Measurements from ENCODE around the gene RBM19.

RBM19 gene

GRCh38 chr12:113875691-113876090 lies 90.4 kb downstream of the RBM19 start:
- no peak for DNase-seq

- DNase-seq: no peak
Observed at GRCh38 chr12:113874999-113875561, 91.0 kb downstream of the RBM19 start.

- DNase-seq: no peak
Observed at GRCh38 chr12:113874326-113874725, 91.8 kb downstream of the RBM19 start.

GRCh38 chr12:113873740-113874139 lies 92.4 kb downstream of the RBM19 start:
- DNase-seq: no peak

- no peak for DNase-seq
Observed at GRCh38 chr12:113870890-113871289, 95.2 kb downstream of the RBM19 start.

- DNase-seq: no peak
Observed at GRCh38 chr12:113870035-113870434, 96.1 kb downstream of the RBM19 start.

GRCh38 chr12:113868365-113868764 lies 97.8 kb downstream of the RBM19 start:
- DNase-seq: no peak

GRCh38 chr12:113867258-113867657 lies 98.9 kb downstream of the RBM19 start:
- no peak for DNase-seq

- DNase-seq: no peak
Observed at GRCh38 chr12:113866496-113866895, 99.6 kb downstream of the RBM19 start.

GRCh38 chr12:113863455-113863845 lies 102.7 kb downstream of the RBM19 start:
- no peak for DNase-seq

GRCh38 chr12:113862590-113863454 lies 103.3 kb downstream of the RBM19 start:
- no peak for DNase-seq

- no peak for DNase-seq
Observed at GRCh38 chr12:113861708-113862312, 104.3 kb downstream of the RBM19 start.

- peak; percentile 2 for DNase-seq
Observed at GRCh38 chr12:113860950-113861349, 105.2 kb downstream of the RBM19 start.

GRCh38 chr12:113860059-113860820 lies 105.9 kb downstream of the RBM19 start:
- no peak for DNase-seq

- DNase-seq: no peak
Observed at GRCh38 chr12:113858841-113859386, 107.2 kb downstream of the RBM19 start.

GRCh38 chr12:113857371-113857770 lies 108.8 kb downstream of the RBM19 start:
- DNase-seq: no peak

- DNase-seq: no peak
Observed at GRCh38 chr12:113855998-113856397, 110.1 kb downstream of the RBM19 start.

- no peak for DNase-seq
Observed at GRCh38 chr12:113854385-113855142, 111.6 kb downstream of the RBM19 start.

- DNase-seq: no peak
Observed at GRCh38 chr12:113853491-113853890, 112.6 kb downstream of the RBM19 start.

- no peak for DNase-seq
Observed at GRCh38 chr12:113852695-113853490, 113.2 kb downstream of the RBM19 start.

- DNase-seq: no peak
Observed at GRCh38 chr12:113852264-113852663, 113.9 kb downstream of the RBM19 start.

Measured in kidney glomerular epithelial cell (primary cell).